ENCODE data around the gene ARHGAP19.

The ARHGAP19 gene

DNA sequence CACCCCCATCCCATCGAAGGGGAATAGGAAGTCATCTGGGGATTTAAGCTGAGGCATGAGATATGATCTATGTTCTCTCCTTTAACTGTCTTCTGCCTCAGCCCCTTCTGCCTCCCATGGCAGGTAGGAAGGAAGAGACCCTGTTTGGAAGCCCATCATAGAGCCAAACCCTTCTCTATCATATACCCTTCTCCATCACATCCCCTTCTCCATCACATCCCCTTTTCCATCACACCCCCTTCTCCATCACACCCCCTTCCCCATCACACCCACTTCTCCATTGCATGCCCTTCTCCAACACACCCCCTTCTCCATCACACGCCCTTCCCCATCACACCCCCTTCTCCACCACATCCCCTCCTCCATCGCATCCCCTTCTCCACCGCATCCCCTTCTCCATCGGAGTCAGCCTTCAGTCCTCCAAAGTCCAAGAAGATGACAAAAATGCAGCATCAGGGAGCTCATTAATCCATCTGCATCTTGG is 99.4 kb downstream of the ARHGAP19 start:
- no peak for DNase-seq (ENCODE audit: low read depth)

DNA sequence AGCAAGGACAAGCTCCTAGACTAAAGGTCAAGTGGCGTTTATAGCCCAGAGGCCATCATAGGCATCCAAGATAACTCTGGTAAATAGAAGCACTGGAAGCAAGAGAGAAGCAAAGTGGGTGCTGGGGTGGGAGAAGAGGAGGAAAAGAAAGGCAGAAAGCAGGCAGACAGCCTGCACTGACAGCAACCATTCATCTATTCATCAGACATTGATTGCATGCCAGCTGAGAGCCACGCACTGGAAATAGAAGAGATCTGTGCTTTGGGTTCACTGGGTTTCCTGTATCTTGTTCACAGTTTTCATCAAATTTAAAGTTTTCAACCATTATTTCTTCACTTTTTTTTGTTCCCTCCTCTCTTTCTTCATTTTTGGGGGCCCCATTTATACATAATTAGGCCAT is 102.0 kb downstream of the ARHGAP19 start:
- DNase-seq (ENCODE audit: low read depth), result no peak

DNA sequence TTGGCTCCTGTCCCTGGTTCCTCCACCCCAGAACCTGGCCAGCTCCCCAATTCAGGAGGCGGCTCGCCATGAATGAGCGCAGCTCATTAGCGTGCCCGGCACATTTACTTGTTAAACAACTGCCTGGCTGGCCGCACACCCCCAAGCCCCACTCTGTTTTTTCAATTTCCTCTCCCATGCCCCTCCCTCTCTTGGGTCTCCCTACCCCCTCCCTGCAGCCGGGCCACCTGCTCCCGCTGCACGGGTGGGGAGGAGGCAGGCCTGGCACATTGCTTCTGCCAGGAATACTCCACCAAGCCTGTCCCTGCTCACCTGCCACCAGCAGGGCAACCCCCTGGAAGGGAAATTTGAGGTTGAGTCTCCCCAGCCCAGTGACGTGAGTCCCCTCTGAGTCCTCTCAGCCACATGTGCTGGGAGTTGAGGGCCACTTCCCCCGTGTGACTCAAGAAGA is 104.2 kb downstream of the ARHGAP19 start:
- DNase-seq (ENCODE audit: low read depth), result no peak

DNA sequence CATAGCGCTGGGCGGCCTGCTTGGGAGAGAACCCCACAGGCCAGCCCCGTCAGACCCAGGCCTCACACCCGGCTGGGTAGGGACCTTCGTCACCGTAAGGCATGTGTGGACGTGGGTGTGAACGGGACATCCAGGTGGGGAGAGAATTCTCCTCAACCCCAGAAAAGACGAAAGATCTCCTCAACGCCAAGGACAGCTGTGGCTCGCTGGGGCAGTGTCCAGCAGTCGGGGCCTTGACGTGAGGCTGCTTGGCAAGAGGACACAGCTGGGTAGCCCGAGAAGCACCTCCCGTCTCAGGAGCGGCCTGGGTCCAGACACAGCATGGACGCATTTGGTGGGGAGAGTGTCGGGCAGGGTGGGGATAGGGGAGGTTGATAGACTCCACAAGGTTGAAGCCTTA is 105.5 kb downstream of the ARHGAP19 start:
- no peak for DNase-seq (ENCODE audit: low read depth)

DNA sequence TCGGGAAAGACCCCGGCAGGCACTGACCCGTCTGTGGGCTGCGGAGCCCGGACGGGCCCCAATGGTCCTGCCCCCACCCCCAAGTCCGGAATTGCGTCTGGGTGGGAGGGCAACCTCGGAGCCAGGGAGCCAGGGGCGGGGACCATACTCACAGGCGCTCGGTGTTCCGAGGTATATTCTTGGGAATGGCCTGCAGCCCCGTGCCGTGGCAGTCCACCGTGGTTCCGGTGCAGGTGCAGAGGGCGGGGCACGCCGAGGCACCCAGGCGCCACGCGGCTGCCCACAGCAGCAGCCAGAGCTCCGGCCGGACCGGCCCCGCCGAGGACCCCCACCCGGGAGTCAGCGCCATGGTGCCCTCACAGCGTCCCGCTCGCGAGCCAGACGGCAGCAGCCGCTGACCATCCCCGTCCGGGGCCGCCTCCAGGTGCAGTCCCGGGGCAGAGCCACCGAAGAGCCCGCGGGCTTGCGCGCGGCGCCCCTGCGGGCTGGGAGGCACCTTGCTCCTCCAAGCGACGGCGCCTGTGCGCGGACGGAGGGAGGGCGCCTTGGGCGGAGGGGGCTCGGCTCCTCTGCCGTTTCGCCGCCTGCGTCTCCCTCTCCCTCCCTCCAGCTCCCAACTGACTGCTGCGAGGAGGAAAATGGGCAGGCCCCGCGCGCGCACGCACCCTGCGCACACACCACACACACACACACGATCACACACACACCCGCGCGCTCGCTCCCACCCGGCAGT is 106.9 kb downstream of the ARHGAP19 start, which contains the start of gene SLIT1:
Gene SLIT1, minus strand, starts transcription at position 634 of the 733 bp plus-strand sequence. Its CDS starts 285 bp downstream, at position 349.
- no peak for DNase-seq (ENCODE audit: low read depth)

DNA sequence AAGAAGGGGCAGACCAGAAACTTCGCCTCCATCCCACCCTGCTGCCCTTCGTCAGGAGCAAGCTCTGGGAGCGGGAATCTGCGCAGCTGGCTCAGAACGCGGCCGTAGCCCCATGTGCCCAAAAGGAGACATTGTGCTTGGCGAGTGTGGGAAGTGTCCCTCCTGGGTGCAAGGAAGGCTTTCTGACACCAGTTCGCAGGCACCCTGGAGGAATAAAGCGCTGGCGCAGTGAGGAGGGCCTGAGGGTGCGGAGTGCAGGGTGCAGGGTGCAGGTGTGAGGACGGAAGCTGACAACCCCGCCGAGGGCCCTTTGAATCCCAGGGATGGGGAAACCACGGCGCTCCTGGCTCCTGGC is 107.5 kb downstream of the ARHGAP19 start:
- DNase-seq (ENCODE audit: low read depth), result no peak

DNA sequence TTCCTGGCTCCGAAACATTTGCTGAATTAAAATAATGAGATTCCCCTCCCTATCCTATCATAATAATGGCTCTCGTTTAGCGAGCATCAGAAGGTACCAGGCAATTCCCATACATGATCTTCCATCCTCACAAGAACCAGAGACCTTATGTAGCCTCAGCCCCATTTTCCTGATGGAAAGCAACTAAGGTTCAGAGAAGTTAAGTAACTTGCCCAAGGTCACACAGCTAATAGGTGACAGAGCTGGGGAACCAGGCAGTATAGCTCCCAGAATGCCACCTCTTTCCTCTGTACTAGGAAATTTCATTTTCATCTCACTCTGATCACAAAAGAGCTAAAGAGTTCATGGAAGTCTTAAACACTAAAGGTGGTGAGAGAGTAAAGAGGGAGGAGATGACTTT is 109.1 kb downstream of the ARHGAP19 start:
- no peak for DNase-seq (ENCODE audit: low read depth)

DNA sequence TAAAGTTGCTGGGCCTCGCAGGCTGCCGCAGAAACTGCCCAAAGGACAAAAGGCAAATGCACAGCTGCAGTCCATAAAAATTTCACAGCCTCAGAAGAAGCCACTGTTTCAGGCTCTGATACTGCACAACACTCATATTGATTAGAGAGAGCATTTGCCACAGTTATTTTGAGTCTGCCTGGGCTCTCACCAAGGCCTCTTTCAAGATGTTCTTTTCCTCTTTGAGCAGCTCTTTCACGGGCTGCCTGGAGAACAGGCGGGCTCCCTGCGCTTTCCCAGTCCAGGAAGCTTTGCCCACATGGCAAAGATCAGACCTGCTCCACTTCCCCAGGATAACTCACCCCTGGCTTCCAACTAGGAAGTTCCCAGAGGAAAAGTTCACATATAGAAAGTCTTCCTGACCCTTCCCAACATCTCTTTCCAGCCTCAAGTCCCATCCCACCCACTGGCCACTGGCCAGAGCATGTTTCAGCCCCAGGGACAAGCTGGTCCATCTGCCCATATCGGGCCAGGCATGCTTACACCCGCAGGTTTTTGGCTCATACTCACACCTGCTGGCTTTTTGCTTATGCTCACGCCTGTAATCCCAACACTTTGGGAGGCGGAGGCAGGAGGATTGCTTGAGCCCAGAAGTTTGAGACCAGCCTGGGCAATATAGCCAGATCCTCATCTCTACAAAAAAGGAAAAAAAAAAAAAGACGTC is 110.0 kb downstream of the ARHGAP19 start:
- no peak for DNase-seq (ENCODE audit: low read depth)

DNA sequence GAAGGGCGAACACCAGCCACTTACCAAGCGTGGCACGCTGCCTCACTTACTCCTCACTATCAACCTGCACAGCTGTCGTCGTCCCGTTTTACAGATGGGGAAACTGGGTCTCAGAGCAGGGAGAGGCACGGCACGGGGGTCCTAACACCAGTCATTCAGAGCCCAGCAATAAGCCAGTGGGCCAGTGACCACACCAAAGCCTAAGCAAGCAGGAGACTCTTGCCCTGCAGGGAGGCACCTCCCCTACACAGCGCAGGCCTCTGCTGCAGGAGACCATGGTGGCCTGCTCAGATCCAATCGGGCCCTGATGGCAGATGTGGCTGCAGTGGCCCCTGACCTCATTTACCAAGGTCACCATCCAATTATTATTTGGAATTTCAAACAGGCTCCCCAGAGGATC is 111.5 kb downstream of the ARHGAP19 start:
- DNase-seq (ENCODE audit: low read depth), result no peak

DNA sequence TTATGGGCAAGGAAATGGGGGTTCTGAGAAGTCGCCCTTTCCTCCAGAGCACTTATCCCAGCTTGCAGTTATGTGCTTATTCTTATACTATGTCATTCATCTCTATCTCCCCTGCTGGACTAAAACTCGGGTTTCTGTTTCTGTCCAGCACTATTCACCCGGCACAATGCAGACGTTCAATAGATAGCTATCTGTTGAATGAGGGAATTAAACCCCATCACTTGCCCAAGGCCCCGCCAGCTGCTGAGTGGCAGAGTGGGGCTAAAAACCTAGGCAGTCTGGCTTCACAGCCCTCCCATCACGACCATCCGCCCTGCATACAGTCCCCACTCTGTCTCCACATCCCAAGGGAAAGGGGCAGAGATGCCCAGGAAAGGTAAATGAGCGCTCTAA is 112.1 kb downstream of the ARHGAP19 start:
- no peak for DNase-seq (ENCODE audit: low read depth)

DNA sequence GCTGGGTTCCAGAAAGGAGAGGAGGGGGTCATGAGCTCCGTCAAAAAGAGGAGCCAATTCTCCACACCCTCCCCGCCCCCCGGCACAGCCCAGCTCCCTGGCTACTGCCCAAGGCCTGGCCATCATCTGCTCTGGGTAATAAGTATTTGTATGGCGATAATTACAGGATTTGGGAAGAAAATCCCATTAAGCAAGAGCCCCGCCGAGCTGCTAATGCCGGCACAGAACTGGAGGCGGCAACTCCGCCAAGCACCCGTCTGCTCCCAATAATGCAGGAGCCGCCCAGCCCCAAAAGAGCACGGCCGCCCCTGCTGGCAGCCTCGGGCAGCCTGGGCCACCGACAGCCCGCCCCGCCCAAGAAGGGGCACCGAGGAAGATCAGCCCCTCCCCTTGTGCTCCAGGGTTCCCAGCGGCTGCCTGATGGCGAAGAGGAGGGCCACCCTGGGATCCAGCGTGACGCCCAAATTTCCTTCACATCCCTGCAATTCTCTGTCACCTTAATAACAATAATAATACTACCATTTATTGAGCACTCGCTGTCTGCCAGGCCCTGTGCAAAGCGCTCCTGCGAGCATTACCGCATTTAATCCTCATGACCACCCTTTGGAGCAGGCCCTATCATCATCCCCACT is 112.6 kb downstream of the ARHGAP19 start:
- DNase-seq (ENCODE audit: low read depth), result no peak

DNA sequence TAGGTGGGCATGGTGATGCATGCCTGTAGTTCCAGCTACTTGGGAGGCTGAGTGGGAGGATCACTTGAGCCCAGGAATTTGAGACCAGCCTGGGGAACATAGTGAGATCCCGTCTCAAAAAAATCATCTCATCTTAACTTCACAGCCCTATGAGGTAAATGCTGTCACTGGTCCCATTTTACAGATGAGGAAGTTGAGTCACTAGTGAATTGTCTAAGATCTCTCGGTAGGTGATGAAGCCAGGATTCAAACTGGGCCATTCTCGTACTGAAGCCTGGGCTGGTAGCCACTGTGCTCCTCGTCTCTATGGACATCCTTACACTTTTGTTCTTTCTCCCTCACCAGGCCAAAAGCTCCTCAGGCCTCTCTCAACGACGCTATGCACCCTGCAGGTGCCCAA is 113.1 kb downstream of the ARHGAP19 start:
- no peak for DNase-seq (ENCODE audit: low read depth)

DNA sequence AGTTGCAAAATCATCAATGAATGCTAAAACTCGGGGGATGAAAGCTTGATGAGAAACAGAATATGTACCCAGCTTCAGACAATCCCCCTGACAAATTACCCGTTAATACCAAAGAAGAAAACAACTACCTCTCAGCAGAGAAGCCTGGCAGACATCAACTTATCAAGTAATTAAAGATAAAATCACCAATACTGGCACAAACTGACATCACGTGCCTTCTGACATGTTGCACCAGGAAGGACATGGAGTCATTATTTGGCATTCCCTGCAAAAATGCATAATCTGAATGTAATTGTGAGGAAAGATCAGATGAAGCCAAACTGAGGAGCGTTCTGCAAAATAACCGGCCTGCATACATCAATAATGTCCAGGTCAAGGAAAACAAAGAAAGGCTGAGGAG is 114.4 kb downstream of the ARHGAP19 start:
- DNase-seq (ENCODE audit: low read depth), result no peak

DNA sequence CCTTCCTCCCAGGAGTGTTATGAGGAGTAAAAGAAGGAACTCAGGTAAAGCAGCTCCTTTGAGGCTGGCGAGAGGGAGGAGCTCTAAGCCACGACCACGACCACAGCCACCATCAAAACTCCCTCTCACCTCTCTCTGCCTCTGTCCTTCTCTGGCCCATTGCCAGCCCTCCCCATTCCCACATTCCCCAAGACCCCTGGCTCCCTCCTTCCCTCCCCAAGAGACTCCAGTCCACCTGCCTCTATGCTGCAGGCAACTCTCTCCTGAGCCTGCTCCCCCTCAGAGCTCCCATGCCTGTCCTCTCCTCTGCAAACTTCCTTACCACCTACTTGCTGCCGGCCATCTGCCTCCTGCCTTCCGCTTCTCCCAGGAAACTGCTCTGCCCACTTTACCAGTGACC is 116.2 kb downstream of the ARHGAP19 start:
- DNase-seq (ENCODE audit: low read depth), result no peak

DNA sequence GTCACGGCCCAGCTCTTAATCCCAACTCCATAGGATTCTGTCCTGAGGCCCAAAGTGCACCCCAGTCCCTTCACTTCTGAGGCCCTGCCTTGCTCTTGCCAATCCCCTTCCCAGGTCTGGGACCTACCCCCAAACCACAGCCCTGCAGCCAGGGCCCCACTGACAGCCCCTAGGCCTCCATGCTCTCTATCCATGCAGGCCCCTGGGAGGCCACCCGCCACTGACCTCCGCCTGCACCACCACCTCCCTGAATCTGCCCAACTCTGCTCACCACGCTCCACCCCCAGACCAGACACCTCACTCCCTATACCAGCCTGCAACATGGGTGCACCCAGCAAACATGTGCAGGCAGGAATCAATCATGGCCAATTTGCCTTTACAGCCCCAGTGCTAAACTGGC is 116.9 kb downstream of the ARHGAP19 start:
- no peak for DNase-seq (ENCODE audit: low read depth)

DNA sequence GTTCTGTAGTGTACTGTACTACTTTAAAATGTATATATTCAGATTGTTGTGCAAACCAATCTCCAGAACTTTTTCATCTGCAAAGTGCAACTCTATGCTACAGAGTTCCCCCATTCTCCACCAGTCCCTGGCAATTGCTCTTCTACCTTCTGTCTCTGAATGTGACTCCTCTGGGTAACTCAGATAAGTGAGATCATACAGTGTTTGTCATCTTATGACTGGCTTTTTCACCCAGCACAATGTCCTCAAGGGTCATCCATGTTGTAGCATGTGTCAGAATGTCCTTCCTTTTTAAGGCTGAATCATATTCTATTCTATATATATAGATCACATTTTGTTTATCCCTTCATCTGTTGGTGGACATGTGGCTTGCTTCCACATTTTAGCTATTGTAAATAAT is 117.5 kb downstream of the ARHGAP19 start:
- DNase-seq (ENCODE audit: low read depth), result no peak

DNA sequence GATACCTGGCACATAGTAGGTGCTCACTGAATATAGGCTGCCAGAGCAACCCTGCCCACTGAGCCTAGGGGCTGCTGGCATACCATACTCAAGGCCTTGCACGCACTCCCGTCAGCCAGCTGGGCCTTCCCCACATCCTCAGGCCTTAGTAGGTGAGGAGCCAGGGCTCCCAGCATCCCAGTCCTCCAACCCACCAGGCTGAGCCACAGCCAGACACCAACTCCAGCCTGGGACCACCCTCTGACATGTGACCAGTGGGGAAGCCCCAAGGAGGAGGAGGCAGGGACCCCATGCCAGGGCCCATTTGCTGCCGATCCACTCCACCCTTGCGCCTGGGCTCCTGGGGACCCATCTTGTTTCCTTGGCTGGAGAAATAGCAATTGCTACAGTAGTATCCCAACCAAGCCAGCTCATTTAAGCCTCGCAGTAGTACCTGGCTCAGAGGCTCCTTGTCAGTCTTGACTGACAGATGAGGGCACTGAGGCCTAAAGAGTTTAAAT is 118.1 kb downstream of the ARHGAP19 start:
- DNase-seq (ENCODE audit: low read depth), result no peak

DNA sequence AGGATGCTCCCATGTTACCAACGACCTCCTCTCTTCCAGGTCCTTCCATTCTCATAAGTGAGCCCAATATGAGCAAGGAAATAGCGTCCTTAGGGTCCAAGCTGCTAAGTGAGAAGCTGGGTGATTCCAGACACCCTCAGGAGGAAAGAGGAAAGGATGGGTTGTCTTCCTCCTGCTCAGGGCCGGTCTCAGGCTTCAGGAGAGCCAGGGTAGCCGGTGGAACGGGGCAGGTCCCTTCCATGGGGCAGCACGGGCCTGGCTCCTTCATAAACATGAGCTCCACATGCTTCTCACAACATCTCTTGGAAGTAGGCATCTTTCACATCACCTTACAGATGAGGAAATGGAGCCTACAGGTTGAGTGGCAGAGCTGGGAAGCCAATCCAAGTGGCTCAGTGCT is 119.4 kb downstream of the ARHGAP19 start:
- DNase-seq (ENCODE audit: low read depth), result no peak

Measured in activated T-cell treated with anti-CD3 and anti-CD28 coated beads for 24 hours (primary cell).